HG03064 (cell line): Measurements from ENCODE around the gene ZNF407.

Experiments
- ATAC-seq: cut with Tn5 transposase; IDR thresholded peaks from one replicate; pipeline ENCODE4 v1.9.1; 2021; ENCODE audit warnings: low read depth; ENCODE audit not compliant: unreplicated experiment

Gene ZNF407

DNA sequence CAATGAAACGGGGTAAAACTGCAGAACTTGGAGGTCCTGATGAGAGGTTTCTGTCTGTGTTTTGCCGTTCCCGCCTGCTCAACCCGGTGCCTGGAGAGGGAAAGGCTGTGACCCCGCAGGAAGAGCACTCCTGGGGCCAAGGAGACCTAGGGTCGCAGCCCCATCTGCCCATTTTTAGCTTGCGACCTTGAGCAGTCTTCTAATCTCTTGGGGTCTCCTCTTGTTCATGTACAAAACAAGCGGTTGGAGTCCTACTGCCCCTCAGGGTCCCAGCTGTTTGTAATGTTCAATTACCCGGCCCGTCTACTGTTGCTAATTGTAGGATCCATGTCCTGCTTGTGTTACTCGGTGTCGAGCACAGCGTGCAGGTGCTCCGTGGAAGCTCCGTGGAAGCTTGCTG lies 506.8 kb downstream of the ZNF407 start:
- ATAC-seq, result no peak

DNA sequence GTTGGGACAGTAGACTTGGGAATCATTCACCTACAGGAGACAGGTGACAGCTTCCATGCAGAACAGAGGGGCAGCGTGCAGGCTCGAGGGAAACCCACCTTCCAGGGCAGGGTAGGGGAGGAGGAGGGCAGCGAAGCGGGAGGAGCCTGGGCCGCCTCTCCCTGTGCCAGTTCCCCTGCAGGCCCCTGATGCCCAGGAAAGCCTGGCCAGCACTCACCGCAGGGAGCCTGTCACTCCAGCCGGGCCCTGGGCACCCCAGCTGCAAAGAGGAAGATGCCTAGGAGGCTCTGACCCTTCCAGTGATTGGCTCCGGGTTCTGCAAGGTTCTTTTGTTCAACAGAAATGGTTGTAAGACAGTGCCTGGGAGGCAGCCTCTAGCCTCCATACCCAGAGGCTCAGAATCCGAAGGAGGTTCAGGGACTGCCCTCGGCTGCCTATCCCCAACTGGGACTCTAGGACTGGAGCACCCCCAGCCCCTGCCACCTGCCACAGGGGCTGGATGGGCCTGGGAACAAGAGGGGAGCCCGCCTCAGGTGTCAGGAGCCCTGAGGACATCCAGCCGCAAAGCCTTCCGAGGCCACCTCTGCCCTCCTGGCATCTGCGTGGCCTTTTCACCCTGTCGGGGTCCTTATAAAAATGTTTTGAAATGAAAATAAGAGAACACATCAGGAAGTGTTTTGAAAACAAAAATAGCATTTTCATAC lies 508.0 kb downstream of the ZNF407 start:
- ATAC-seq, result no peak

DNA sequence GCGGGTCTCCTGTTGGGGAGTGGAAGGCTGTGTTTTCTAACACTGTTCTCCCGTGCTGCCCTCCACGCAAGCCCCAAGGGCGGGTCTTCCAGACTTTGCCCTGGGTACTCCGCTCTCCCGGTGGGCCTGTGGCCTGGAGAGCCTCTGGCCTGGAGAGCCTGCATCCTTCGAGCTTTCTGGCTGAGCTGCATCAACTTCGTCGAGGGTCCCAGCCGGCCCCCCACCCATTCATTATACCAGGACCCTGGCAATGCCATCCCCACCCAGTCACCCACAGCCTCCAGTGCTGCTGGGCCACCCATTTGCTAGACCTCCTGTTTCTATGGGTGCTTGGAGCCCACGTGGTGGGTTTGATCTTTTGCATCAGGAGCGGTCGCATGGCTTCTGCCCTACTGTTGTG lies 509.1 kb downstream of the ZNF407 start:
- no peak for ATAC-seq

DNA sequence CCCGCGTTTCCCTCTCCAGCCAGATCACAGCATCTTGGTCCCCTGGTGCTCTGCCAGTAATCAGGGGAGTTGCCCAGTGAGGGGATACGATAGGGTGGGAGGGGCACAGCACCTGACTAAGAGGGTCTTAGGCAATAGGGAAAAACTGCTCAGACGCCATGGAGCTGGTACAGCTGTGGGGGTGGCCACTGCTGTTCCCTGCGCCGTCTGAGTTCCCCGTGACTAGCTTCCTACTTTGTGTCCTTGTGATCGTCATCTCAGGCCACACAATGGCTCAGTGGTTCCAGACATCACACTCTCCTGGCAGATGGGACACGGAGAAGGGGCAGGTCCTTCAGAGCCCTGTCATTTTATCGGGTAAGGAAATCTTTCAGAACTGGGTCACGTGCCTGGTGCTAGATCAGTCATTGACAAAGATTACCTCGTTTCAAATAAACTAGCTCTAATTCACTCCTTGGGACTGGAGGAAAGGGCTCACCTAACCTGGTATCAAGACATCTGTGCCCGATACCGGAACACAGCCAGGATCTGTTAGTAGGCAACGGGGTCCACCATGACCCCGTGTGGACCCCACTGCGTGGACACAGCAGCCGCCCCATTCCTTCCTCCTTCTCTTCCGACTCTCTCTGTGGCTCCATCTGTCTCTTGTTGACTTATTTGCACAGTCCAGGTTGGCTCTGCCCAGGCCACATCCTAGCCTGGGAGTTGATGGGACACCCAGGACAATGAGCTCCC lies 509.7 kb downstream of the ZNF407 start:
- ATAC-seq, result no peak

DNA sequence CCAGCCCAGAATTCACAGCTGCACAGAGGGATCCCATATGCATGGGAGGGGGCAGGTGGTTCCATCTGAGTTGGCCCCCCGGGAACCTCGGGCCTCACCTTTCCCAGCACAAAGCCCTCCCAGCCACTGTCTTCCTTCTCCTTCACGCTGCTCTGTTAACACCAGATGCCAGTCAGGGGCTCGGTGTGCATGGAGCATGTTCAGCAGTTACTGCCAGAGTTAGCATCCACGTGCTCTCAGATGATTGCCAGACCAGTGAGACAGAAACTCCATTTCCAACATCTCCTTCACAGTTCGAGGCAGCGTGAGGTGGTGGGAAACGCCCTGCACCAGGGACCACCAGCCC lies 510.2 kb downstream of the ZNF407 start:
- ATAC-seq, result no peak

DNA sequence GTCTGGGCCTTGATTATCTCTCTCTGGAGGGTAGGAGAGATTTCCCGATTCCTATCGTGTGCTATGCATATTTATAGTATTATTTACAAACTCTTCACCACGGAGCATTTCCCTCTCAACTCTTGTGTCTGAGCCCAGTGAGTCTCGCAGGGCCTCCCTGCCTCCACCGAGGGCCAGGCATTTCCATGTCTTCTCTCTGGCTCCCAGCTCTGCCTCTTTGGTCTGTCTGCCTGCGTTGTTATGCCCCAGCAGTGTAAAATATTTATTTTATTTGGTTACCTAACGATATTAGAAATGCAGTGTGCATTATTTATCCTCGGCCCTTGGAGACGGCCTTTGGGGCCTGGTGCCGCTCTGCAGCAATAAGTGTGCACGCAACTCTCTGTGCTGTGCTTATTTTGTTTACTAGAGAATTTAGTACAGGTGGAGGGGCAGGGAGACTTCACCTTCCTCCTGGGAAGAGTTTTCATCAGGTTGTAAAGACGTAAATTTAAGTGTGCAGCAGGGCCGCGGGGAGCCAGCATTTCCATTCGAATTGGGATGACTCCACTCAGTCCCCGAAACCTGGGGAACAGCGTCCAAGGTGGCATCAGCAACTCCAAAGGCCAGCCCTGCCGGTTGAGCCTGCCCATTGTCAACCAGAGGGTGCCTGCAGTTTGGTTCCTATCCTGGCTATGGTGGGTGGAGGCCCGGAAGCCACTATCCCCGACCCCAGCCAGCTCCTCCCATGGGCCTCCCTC lies 511.1 kb downstream of the ZNF407 start:
- no peak for ATAC-seq

DNA sequence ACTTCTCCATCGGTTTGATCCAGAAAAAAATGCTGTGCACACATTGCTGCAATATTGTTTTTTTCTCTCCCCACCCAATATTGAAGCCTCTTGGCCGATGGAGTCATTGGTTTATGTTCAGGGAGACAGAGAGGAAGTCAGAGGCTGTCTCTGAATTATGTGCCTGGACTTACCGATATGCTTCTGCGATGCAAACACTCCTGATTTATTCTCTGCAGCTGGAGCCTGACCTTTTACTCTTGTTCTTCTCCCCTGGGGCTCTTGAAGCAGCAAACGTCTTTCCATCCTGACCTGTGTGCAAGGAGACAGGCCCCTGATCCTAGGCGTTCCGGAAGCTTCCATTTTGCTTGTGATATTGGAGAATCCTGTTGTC lies 511.6 kb downstream of the ZNF407 start:
- no peak for ATAC-seq

DNA sequence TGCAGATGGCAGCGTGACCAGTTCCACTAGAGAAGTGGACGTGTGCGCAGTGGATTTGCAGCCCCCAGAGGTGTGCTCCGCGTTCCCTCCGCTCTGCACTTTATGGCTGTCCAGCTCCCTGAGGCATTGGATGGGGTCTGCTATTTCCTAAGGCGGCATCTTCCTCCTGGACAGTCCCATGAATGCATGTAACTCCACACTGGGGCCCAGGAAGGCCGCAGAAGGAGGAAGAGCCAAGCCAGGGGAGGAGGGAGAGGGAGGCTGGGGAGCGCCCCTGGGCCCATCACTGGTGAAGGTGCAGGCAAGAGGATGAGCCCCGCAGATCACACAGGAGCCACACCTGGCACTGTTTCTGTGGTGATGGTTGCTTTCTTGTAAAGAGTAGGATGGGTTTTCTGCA lies 512.1 kb downstream of the ZNF407 start:
- no peak for ATAC-seq

DNA sequence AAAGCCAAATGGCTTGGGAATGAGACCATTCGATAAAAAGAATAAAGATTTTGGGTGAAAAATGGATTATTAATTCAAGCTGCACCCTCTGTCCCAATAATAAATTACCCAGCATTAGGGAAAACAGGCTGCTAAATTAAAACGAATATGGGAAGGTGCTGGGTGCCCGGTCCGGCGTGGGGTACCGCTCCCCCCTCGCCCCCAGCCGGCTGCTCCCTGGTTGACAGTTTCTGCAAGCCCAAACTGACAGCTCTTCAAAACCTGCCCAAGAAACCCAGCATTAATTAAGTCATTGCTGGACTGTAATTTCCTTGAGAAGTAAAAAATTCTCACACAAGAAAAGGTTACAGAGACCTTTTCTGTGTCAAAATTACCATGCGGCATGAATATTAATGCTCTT lies 512.6 kb downstream of the ZNF407 start:
- ATAC-seq, result no peak

DNA sequence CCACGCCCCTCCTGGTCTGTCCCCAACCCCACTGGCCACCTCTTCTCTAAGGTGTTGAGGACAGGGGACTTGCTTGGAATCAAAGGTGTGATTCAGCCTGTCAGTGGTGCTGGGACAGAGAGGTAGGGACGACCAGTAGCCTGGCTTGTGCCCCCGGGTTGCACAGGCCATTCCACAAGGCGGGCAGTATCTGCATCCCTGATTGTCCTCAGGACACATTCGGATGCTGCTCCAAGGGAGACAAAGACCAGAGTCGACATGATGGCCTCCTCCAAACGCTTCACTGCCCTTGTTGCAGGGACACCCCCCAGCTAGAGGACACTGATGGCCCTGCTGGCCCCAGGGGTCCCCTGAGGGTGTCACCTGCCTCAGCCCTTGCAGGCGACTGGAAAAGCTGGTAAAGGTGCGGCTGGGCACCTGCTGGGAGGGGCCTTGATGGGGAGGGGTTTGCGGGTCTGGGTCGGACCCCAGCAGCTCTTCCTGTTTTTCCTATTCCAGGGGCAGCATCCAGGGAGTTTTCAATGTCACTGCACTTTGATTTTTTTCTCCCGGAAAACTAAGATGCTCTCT lies 513.3 kb downstream of the ZNF407 start:
- ATAC-seq, result no peak

DNA sequence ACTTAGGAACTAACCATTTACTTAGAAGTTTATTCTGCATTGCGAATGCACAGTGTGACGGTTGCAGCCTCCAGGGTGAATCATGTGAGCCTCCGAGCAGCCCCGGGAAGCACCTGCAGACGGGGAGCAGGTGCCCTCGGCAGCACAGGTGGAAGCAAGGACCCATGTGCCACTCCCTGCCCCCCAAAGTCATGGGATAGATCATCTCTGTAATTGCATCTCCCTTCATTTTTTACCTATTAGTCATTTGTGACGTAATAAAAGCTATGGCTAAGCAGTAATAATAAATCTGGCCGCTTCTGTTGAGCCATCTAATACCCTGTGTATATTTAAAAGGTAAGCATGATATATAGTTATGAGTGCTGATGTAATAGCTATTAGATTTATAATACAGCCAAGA lies 514.1 kb downstream of the ZNF407 start:
- ATAC-seq, result no peak

DNA sequence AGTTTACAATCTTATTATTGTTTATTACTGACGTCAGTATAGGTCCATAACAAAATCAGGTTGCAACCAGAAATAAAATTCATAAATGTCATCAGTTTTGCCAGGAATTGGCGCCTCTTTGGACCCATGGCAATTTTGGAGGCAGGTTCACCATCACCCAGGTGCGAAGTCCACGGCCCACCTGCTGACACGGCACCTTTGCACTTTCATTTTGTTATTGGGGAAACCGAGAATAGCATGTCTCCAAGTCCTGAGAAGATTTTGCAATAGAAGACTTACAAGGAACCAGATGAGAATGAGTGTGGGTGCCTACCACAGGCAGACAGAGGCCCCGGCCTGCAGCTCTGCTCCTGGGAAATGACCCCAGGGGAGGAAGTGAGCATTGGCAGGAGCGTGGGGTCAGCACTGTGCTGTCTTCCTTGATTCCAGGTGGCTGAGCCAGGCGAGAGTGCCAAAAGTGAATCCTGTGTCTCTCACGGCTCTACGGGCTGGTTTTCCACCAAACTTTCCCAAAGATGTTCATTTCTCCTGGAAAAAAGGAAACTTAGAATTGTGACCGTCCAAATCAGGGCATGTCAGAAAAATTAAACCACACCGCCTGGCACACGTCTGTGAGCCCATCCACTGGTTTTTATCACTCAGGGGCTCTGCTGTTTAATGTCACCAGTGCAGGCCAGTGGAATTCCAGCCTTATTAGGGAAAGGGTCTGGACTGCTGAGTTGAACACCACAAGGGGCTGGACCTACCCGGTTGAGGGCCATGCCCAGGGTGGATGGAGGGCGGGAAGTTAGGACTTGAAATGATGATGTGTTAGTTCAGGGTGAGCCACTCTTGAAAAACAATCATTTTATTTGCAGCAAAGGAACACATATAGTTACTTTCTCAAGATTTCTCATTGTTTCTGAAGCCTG lies 514.8 kb downstream of the ZNF407 start:
- no peak for ATAC-seq

DNA sequence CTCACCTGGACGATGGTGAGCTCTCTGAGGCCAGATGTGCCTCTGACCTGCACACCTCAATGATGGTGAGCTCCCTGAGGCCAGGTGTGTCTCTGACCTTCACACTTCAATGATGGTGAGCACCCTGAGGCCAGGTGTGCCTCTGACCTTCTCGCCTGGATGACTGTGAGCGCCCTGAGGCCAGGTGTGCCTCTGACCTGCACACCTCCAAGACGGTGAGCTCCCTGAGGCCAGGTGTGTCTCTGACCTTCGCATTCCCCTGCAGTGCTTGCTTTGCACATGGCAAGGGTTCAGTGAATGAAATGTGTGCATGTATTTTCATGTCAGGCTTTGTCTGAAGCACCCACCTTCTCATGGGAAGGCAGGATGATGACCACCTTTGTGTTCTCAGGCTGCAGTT lies 515.8 kb downstream of the ZNF407 start:
- ATAC-seq, result no peak

DNA sequence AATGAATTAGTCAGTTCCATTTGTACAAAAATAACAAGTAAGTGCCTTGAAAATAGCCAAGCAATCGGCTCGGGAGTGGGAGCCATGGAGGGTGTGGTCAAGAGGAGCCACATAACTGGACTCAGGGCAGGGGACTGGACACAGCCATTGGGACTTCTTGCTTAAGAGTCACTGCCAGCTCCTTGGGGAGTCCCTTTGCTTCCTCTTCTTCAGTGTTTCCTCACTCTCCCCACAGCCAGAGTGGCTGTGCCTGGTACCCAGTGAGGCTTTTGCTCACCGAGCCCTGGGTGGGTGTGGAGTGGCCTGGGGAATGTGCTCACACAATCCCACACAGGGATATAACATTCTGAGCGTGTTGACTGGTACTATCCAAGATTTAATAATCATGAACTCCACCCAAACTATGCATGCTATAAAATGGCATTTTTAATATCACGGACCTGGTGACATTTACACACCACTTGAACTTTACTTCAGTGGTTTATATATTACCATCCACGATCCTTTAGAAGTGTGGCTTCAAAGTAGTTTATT lies 516.6 kb downstream of the ZNF407 start:
- ATAC-seq, result no peak
